ENCODE data around the gene BNIP5. TPM values are rescaled to one million over a fixed set of nuclear protein-coding genes. Genes with fewer than 3 reads are reported as not detected.

Gene BNIP5
- polyA plus RNA-seq, result not detected in 2 replicates

GRCh38 chr6:36336779-36337241 lies at the start of gene BNIP5:
Gene BNIP5 (minus strand): TSS chr6:36336888. CDS start chr6:36330690, 6,198 bp downstream.

GRCh38 chr6:36269834-36270705 lies 66.6 kb downstream of the BNIP5 start, which contains the start of gene PNPLA1:
Gene PNPLA1 (plus strand): TSS chr6:36270060. CDS start chr6:36270460, 400 bp downstream.

Other genes starting within 250 kb of the BNIP5 start
- gene MAPK13, start 206.4 kb downstream of the BNIP5 start, polyA plus RNA-seq, result 0.69 and 0.94 TPM in 2 replicates
- gene BRPF3, start 140.1 kb downstream of the BNIP5 start, polyA plus RNA-seq, result 5.0 and 8.4 TPM in 2 replicates
- not detected in 2 replicates for gene PNPLA1, start 66.8 kb downstream of the BNIP5 start, polyA plus RNA-seq
- gene ETV7, start 50.8 kb upstream of the BNIP5 start, polyA plus RNA-seq, result not detected in 2 replicates
- not detected in 2 replicates for gene PXT1, start 106.0 kb upstream of the BNIP5 start, polyA plus RNA-seq
- gene KCTD20, start 106.1 kb upstream of the BNIP5 start, polyA plus RNA-seq, result 5.6 and 5.7 TPM in 2 replicates
- gene STK38, start 210.6 kb upstream of the BNIP5 start, polyA plus RNA-seq, result 0.67 and 1.6 TPM in 2 replicates

Data from Purkinje cell (primary cell).